Endothelial cell (in vitro differentiated cells): ENCODE measurements around the gene HCN2. TPM values are rescaled to one million over a fixed set of nuclear protein-coding genes. Genes with fewer than 3 reads are reported as not detected.

Experiments
- DNase-seq: peaks from one replicate; pipeline ENCODE4 v3.0.0; 2021; ENCODE audit warnings: low spot score
- H3K27ac Mint-ChIP-seq: one replicate; pipeline ENCODE4 v1.8.0; 2021; ENCODE audit warnings: mixed read lengths, inconsistent platforms; ENCODE audit not compliant: unreplicated experiment
- H3K27me3 Mint-ChIP-seq: one replicate; pipeline ENCODE4 v1.8.0; 2021; ENCODE audit warnings: mild to moderate bottlenecking, moderate library complexity, mixed read lengths, inconsistent platforms; ENCODE audit not compliant: unreplicated experiment
- H3K36me3 Mint-ChIP-seq: one replicate; pipeline ENCODE4 v1.8.0; 2021; ENCODE audit warnings: mild to moderate bottlenecking, low read depth, mixed read lengths, inconsistent platforms; ENCODE audit not compliant: unreplicated experiment
- H3K4me1 Mint-ChIP-seq: one replicate; pipeline ENCODE4 v1.8.0; 2021; ENCODE audit warnings: mild to moderate bottlenecking, mixed read lengths, inconsistent platforms; ENCODE audit not compliant: unreplicated experiment
- H3K4me3 Mint-ChIP-seq: one replicate; pipeline ENCODE4 v1.8.0; 2021; ENCODE audit warnings: mild to moderate bottlenecking, mixed read lengths, inconsistent platforms; ENCODE audit not compliant: unreplicated experiment
- H3K9me3 Mint-ChIP-seq: one replicate; pipeline ENCODE4 v1.8.0; 2021; ENCODE audit warnings: mixed read lengths, inconsistent platforms; ENCODE audit not compliant: unreplicated experiment
- CTCF ChIP-seq: fragments of 200-600 bp; sonication (generic); IDR thresholded peaks from one replicate; pipeline ENCODE4 v1.5.0; 2021; ENCODE audit warnings: antibody characterized with exemption; ENCODE audit not compliant: unreplicated experiment
- total RNA-seq: library from RNA; stranded (reverse); fragmentation: NEBNext Ultra II Directional; extraction: Animal tissue kit (Norgen Biotek cat#: 25700); gene quantifications from one replicate; pipeline ENCODE4 v1.2.1, GENCODE V29; 2021; ENCODE audit not compliant: unreplicated experiment

The HCN2 gene
- total RNA-seq, 1 donor from 2014 or later, result 0.28 TPM

GRCh38 chr19:644789-645188 is 55.1 kb downstream of the HCN2 start:
- no peaks in the 10 kb centered on the region for H3K36me3 Mint-ChIP-seq
- no peak for DNase-seq
- TF ChIP-seq CTCF, result no peak
- no peaks in the 10 kb centered on the region for H3K4me1 Mint-ChIP-seq
- H3K4me3 Mint-ChIP-seq, result no peak overlapping the region
- no peaks in the 10 kb centered on the region for H3K9me3 Mint-ChIP-seq
- H3K27ac Mint-ChIP-seq, result no peak overlapping the region
- peaks cover 4% of the 10 kb centered on the region for H3K27me3 Mint-ChIP-seq

GRCh38 chr19:645912-646778 is 56.5 kb downstream of the HCN2 start:
- TF ChIP-seq CTCF, result no peak
- Mint-ChIP-seq H3K36me3 (no peaks in the 10 kb centered on the region), H3K27ac (no peak overlapping the region), H3K4me1 (no peaks in the 10 kb centered on the region), H3K9me3 (no peaks in the 10 kb centered on the region), H3K27me3 (peaks cover 2% of the 10 kb centered on the region), H3K4me3 (no peak overlapping the region)
- DNase-seq, result no peak

GRCh38 chr19:646779-647565 is 57.3 kb downstream of the HCN2 start:
- H3K9me3 Mint-ChIP-seq, result no peaks in the 10 kb centered on the region
- no peak overlapping the region for H3K4me3 Mint-ChIP-seq
- peaks cover 2% of the 10 kb centered on the region for H3K27me3 Mint-ChIP-seq
- H3K36me3 Mint-ChIP-seq, result no peaks in the 10 kb centered on the region
- H3K27ac Mint-ChIP-seq, result no peak overlapping the region
- no peak for DNase-seq
- TF ChIP-seq CTCF, result no peak
- H3K4me1 Mint-ChIP-seq, result no peaks in the 10 kb centered on the region

- no peak overlapping the region for H3K27ac Mint-ChIP-seq
- no peak for TF ChIP-seq CTCF
These were observed 58.0 kb downstream of the HCN2 start for GRCh38 chr19:647566-648284.

More at GRCh38 chr19:647566-648284, 58.0 kb downstream of the HCN2 start:
- Mint-ChIP-seq H3K9me3 (no peaks in the 10 kb centered on the region), H3K36me3 (no peaks in the 10 kb centered on the region), H3K4me3 (no peak overlapping the region), H3K4me1 (no peaks in the 10 kb centered on the region), H3K27me3 (peaks cover 2% of the 10 kb centered on the region)
- DNase-seq, result no peak
